ENCODE data around the gene KCNJ14. TPM values are rescaled to one million over a fixed set of nuclear protein-coding genes. Genes with fewer than 3 reads are reported as not detected.

KCNJ14 gene
- total RNA-seq, 1 donor from 2014 or later = 2.0 TPM

DNA sequence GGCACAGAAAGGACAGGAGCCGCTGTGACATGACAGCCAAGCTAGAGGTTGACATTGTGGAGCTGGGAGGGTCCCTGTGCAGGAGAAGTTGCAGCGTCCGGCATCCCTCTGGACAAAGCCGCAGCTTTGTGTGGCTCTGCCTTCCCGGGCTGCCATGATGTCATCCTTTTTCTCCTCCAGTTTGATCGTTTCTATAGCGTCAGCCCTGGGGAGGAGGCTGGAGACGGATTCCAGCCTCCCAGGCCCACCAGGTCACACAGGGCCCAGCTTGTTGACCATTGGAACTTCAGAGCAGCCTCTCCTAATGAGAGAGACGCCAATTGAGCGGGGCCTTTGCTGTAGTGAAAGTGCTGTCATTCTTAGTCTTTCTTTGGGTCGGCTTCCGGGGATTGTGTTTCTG is 3.8 kb upstream of the KCNJ14 start:
- no peak for DNase-seq (ENCODE audit: low spot score, unreplicated experiment)
- H3K9me3 Mint-ChIP-seq (ENCODE audit: low read depth) = no peaks in the 10 kb centered on the region
- H3K4me1 Mint-ChIP-seq (ENCODE audit: low read depth) = no peaks in the 10 kb centered on the region
- H3K4me3 Mint-ChIP-seq (ENCODE audit: low read depth) = no peak overlapping the region
- no peaks in the 10 kb centered on the region for H3K27me3 Mint-ChIP-seq
- TF ChIP-seq, protein P1, sequence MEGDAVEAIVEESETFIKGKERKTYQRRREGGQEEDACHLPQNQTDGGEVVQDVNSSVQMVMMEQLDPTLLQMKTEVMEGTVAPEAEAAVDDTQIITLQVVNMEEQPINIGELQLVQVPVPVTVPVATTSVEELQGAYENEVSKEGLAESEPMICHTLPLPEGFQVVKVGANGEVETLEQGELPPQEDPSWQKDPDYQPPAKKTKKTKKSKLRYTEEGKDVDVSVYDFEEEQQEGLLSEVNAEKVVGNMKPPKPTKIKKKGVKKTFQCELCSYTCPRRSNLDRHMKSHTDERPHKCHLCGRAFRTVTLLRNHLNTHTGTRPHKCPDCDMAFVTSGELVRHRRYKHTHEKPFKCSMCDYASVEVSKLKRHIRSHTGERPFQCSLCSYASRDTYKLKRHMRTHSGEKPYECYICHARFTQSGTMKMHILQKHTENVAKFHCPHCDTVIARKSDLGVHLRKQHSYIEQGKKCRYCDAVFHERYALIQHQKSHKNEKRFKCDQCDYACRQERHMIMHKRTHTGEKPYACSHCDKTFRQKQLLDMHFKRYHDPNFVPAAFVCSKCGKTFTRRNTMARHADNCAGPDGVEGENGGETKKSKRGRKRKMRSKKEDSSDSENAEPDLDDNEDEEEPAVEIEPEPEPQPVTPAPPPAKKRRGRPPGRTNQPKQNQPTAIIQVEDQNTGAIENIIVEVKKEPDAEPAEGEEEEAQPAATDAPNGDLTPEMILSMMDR (IDR thresholded peaks at IDR 0.05; ENCODE audit: unreplicated experiment) = no peak
- H3K27ac Mint-ChIP-seq = no peak overlapping the region
- peaks cover 14% of the 10 kb centered on the region for H3K36me3 Mint-ChIP-seq (ENCODE audit: insufficient read depth)

DNA sequence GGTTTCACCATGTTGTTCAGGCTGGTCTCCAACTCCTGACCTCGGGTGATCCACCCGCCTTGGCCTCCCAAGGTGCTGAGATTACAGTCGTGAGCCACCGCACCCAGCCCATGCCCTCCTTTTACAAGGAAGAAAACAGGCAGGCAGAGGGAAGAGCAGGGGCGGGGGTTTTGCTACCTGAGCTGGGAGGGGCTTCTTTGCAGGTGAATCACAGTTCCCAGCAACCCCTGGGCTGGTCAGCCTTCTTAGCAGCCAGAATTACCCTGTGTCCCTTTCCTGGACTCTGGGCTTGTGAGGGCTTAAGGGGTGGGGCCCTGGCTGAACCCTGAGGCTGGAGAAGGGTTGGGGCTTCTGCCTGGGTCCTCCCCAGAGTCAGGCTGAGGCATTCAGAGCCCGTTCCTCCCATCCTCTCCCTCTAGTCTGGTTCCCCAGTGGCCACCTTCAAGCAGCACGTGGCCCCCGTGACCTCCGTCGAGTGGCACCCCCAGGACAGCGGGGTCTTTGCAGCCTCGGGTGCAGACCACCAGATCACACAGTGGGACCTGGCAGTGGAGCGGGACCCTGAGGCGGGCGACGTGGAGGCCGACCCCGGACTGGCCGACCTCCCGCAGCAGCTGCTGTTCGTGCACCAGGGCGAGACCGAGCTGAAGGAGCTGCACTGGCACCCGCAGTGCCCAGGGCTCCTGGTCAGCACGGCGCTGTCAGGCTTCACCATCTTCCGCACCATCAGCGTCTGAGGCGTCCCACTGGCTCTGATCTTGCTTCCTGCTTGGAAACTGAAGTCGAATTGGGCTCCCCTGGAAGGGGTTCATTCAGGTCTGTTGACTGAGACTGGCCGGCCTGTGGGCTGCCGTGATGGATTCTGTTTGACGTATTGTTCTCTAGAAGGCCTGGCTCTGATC is 2.8 kb upstream of the KCNJ14 start:
- H3K36me3 Mint-ChIP-seq (ENCODE audit: insufficient read depth) = peaks cover 16% of the 10 kb centered on the region
- no peaks in the 10 kb centered on the region for H3K27me3 Mint-ChIP-seq
- TF ChIP-seq, protein P1 (IDR thresholded peaks at IDR 0.05; ENCODE audit: unreplicated experiment) = no peak
- no peak overlapping the region for H3K27ac Mint-ChIP-seq
- H3K4me3 Mint-ChIP-seq (ENCODE audit: low read depth) = no peak overlapping the region
- H3K9me3 Mint-ChIP-seq (ENCODE audit: low read depth) = no peaks in the 10 kb centered on the region
- no peak for DNase-seq (ENCODE audit: low spot score, unreplicated experiment)
- no peaks in the 10 kb centered on the region for H3K4me1 Mint-ChIP-seq (ENCODE audit: low read depth)

GRCh38 chr19:48454150-48454730 is 1.1 kb upstream of the KCNJ14 start:
- Mint-ChIP-seq H3K27me3 (no peaks in the 10 kb centered on the region), H3K4me1 (ENCODE audit: low read depth) (no peaks in the 10 kb centered on the region), H3K36me3 (ENCODE audit: insufficient read depth) (peaks cover 9% of the 10 kb centered on the region), H3K4me3 (ENCODE audit: low read depth) (no peak overlapping the region), H3K27ac (no peak overlapping the region), H3K9me3 (ENCODE audit: low read depth) (no peaks in the 10 kb centered on the region)
- TF ChIP-seq, protein P1 (IDR thresholded peaks at IDR 0.05; ENCODE audit: unreplicated experiment) = no peak
- no peak for DNase-seq (ENCODE audit: low spot score, unreplicated experiment)

- Mint-ChIP-seq H3K36me3 (ENCODE audit: insufficient read depth) (peaks cover 9% of the 10 kb centered on the region), H3K9me3 (ENCODE audit: low read depth) (no peaks in the 10 kb centered on the region)
Observed at GRCh38 chr19:48455908-48456562, 661 bp downstream of the KCNJ14 start.

DNA sequence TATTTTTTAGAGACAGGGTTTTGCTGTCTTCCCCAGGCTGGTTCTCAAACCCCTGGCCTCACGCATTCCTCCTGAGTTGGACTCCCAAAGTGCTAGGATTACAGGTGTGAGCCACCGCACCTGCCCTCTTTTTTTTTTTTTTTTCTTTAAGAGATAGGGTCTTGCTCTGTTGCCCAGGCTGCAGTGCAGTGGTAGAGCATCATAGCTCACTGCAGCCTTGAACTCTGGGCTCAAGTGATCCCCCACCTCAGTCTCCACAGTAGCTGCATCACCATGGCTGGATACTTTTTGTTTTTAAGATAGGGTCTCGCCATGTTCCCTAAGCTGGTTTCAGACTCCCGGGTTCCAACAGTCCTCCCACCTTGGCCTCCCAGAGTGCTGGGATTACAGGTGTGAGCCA is 1.5 kb downstream of the KCNJ14 start:
- peaks cover 9% of the 10 kb centered on the region for H3K36me3 Mint-ChIP-seq (ENCODE audit: insufficient read depth)
- no peak overlapping the region for H3K4me3 Mint-ChIP-seq (ENCODE audit: low read depth)
- no peak for DNase-seq (ENCODE audit: low spot score, unreplicated experiment)
- no peaks in the 10 kb centered on the region for H3K27me3 Mint-ChIP-seq
- no peak overlapping the region for H3K27ac Mint-ChIP-seq
- no peaks in the 10 kb centered on the region for H3K4me1 Mint-ChIP-seq (ENCODE audit: low read depth)
- TF ChIP-seq, protein P1 (IDR thresholded peaks at IDR 0.05; ENCODE audit: unreplicated experiment) = no peak
- no peaks in the 10 kb centered on the region for H3K9me3 Mint-ChIP-seq (ENCODE audit: low read depth)

More at GRCh38 chr19:48455908-48456562, 661 bp downstream of the KCNJ14 start:
- no peak for DNase-seq (ENCODE audit: low spot score, unreplicated experiment)
- H3K27me3 Mint-ChIP-seq = no peaks in the 10 kb centered on the region
- no peaks in the 10 kb centered on the region for H3K4me1 Mint-ChIP-seq (ENCODE audit: low read depth)
- no peak overlapping the region for H3K27ac Mint-ChIP-seq
- H3K4me3 Mint-ChIP-seq (ENCODE audit: low read depth) = no peak overlapping the region
- TF ChIP-seq, protein P1 (IDR thresholded peaks at IDR 0.05; ENCODE audit: unreplicated experiment) = no peak

Measured in progenitor cell of endocrine pancreas (in vitro differentiated cells).